AG04450 (cell line): Measurements from ENCODE around the gene ODAD2. TPM values are rescaled to one million over a fixed set of nuclear protein-coding genes. Genes with fewer than 3 reads are reported as not detected.

Experiments used
- CTCF ChIA-PET: fragments of 300-600, 350-600 bp; formaldehyde crosslinking; extraction: SDS; loops from one replicate; lab custom pipeline; 2022; ENCODE audit warnings: antibody characterized with exemption, inconsistent platforms; lab: Charles Lee
- POLR2A ChIA-PET: fragments of 350-600 bp; formaldehyde crosslinking; extraction: SDS; loops from one replicate; lab custom pipeline; 2021; ENCODE audit warnings: antibody characterized with exemption, inconsistent platforms; lab: Yijun Ruan, JAX
- DNase-seq: peaks from one replicate; pipeline ENCODE4 v3.0.0-alpha.2; 2011; ENCODE audit warnings: low read depth, low spot score
- H3K27ac ChIP-seq: one replicate; pipeline ENCODE4 v1.5.1; 2012; ENCODE audit warnings: low read depth, low read length, control low read depth
- H3K27me3 ChIP-seq: one replicate; pipeline ENCODE4 v1.6.0; 2012; ENCODE audit warnings: low read length; ENCODE audit not compliant: control insufficient read depth, insufficient read depth
- H3K4me3 ChIP-seq: 2 replicates; pipeline ENCODE4 v1.5.1; 2011; ENCODE audit warnings: mild to moderate bottlenecking, low read depth, low read length, control low read depth
- H3K9me3 ChIP-seq: 2 replicates; pipeline ENCODE4 v1.5.1; 2012; ENCODE audit warnings: low read length; ENCODE audit not compliant: control insufficient read depth, insufficient read depth
- polyA plus RNA-seq: library from polyadenylated mRNA; depleted of rRNA; stranded (reverse); fragments of >200 nt; gene quantifications from 2 replicates; pipeline ENCODE4 v1.2.3, GENCODE V29; 2011
- small RNA-seq: library from RNA; depleted of rRNA; stranded (forward); fragments of <200 nt; gene quantifications from one replicate; pipeline ENCODE3, GENCODE V24; 2012; ENCODE audit warnings: low read depth; ENCODE audit not compliant: insufficient read length
- TF ChIP-seq, protein P1 (sequence below): IDR thresholded peaks from 2 replicates; pipeline ENCODE4 v1.5.1; 2011; ENCODE audit warnings: low read depth, low read length, control low read depth, inconsistent platforms

The ODAD2 gene
- polyA plus RNA-seq, 1 experiment, result 1.3 TPM

DNA sequence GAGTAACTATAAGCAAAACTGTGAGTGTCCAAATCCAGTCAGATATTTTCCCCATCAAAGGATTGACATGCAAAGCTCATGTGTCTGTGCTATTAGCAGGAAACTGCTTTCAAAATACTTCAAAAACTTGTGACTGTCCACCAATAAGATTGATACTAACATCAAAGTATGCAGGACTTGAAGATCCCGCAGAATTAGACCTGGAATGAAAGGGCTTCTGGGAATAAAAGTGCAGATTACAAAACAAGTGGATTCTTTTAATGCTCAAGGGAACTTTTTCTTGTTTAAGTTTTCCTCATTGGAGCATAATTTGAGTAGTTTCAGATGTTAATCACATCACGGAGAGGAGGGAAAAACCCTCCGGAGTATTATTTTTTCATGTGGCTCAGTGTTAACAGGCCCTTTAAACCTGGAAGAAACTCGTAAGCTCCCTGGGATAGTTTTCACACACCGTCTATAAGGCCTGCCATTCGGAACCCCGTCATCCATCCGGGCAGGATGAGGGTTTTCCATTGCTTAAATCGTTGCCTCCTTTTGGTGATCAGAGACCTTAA is 219.3 kb downstream of the ODAD2 start:
- peaks cover 2% of the 10 kb centered on the region for H3K27me3 ChIP-seq
- DNase-seq, result no peak
- no peak overlapping the region for H3K27ac ChIP-seq
- POLR2A ChIA-PET, result no interaction called here
- peaks cover 4% of the 10 kb centered on the region for H3K9me3 ChIP-seq
- TF ChIP-seq, protein P1, sequence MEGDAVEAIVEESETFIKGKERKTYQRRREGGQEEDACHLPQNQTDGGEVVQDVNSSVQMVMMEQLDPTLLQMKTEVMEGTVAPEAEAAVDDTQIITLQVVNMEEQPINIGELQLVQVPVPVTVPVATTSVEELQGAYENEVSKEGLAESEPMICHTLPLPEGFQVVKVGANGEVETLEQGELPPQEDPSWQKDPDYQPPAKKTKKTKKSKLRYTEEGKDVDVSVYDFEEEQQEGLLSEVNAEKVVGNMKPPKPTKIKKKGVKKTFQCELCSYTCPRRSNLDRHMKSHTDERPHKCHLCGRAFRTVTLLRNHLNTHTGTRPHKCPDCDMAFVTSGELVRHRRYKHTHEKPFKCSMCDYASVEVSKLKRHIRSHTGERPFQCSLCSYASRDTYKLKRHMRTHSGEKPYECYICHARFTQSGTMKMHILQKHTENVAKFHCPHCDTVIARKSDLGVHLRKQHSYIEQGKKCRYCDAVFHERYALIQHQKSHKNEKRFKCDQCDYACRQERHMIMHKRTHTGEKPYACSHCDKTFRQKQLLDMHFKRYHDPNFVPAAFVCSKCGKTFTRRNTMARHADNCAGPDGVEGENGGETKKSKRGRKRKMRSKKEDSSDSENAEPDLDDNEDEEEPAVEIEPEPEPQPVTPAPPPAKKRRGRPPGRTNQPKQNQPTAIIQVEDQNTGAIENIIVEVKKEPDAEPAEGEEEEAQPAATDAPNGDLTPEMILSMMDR, result no peak
- no peak overlapping the region for H3K4me3 ChIP-seq
- CTCF ChIA-PET, result no interaction called here

DNA sequence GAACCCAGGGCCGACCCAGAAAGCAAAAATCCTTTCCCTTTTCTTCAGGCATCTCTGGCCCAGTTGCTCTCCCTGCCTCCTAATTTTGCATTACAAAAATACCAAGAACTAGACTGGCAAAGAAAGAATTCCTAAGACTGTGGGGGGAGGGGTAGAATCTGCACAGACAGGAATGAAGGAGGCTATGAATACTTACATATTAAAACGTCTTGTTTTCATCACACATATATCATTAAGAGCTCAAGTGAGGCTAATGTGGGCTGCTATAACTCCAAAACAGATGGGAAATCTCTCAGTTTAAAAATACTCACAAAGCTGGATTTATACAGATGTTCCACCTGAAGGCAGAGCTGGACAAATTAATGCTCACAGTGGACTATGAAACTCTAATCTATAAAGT is 224.0 kb downstream of the ODAD2 start:
- H3K27me3 ChIP-seq, result peaks cover 8% of the 10 kb centered on the region
- no peak overlapping the region for H3K4me3 ChIP-seq
- H3K27ac ChIP-seq, result no peak overlapping the region
- TF ChIP-seq, protein P1, result no peak
- DNase-seq, result no peak
- H3K9me3 ChIP-seq, result no peaks in the 10 kb centered on the region
- POLR2A ChIA-PET, result no interaction called here
- CTCF ChIA-PET, result no interaction called here

DNA sequence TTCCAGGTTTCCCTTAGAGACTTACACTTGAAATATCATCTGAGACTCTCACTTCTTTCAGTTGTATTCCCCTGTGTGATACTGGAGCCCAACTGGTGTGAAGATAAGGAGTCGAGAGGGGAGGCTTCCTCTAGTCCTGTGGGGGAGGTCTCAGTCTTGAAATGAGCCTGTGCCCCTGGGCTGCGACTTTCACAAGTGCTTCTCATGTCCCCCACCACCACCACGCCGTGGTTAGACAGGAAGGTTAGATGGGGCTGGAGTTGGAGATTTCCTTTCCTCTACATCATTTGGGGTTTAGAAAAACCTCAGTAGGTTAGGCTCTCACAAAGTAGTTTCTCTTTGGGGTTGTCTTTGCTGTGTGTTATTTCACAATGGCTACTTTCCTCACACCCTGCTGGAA is 227.6 kb downstream of the ODAD2 start:
- Histone ChIP-seq H3K9me3 (no peaks in the 10 kb centered on the region), H3K4me3 (no peak overlapping the region), H3K27ac (no peak overlapping the region), H3K27me3 (peaks cover 8% of the 10 kb centered on the region)
- POLR2A ChIA-PET, result no interaction called here
- no peak for DNase-seq
- TF ChIP-seq, protein P1, result no peak
- CTCF ChIA-PET, result no interaction called here

DNA sequence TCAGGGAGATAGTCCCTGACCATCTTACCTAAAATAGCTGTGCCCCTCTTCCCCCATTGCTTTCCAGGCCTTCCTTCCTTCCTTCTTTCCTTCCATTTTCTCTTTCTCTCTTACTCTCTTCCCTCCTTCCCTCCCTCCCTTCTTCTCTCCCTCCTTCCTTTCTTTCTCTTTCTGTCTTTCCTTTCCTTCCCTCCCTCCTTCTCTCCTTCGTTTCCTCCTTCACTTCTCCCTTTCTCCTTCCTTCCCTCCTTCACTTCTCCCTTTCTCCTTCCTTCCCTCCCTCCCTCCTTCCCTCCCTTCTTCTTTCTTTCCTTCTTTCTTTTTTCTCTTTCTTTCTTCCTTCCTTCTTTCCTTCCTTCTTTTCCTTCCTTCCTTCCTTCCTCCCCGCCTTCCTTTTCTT is 228.7 kb downstream of the ODAD2 start:
- Histone ChIP-seq H3K9me3 (no peaks in the 10 kb centered on the region), H3K27me3 (peaks cover 8% of the 10 kb centered on the region), H3K27ac (no peak overlapping the region), H3K4me3 (no peak overlapping the region)
- POLR2A ChIA-PET, result no interaction called here
- no peak for DNase-seq
- CTCF ChIA-PET, result no interaction called here
- TF ChIP-seq, protein P1, result no peak

Small RNA genes within 50 kb of the gene (small RNA-seq; reads per million reads assigned to genes)
- not detected for gene MRPS21P5
- not detected for gene RN7SKP132
